ENCODE results near the gene CCL1.

CCL1 gene

DNA sequence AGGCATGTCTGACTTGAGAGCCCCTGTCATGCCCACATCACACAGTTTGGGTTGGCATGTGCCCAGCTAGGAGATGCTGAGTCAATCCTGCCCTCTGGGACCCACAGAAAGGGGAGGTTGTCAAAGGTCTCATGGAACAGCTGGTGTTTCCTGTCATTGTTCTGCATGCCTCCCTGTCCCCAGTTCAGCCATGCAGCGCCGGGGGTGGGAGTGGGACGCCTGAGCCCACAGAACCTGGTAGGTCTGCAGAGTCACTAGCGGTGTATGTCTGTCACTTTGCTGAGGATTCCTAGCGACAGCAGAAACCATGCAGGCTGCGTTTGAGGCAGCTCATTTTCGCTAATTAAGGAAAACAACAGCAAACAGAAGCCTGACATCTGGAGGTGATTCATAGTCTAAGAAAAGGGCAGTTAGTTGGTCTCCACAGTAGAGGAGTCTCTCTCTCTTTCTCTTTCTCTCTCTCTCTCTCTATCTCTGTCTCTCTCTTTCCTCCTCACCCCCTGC lies 19.6 kb upstream of the CCL1 start:
- peak; percentile 1 for DNase-seq (ENCODE audit: low read depth)

DNA sequence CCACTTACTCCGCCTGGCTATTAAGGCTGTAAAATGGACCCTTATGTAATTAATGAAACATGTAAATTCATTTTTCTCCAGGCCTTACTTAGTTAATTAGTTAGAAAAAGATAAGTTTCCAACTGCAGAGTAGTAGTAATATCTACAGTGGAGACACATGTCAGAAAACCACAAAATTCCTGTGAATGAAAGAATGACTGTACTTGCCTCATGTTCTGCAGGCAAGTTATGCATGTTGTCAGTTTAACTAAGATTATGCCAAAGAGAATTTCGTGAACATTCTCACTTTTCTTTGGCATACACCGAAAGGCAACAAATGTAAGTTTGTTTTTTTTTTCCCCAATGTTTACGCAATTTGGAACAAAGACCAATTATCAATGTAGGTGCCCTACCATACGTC lies 16.8 kb upstream of the CCL1 start:
- DNase-seq (ENCODE audit: low read depth), result no peak

DNA sequence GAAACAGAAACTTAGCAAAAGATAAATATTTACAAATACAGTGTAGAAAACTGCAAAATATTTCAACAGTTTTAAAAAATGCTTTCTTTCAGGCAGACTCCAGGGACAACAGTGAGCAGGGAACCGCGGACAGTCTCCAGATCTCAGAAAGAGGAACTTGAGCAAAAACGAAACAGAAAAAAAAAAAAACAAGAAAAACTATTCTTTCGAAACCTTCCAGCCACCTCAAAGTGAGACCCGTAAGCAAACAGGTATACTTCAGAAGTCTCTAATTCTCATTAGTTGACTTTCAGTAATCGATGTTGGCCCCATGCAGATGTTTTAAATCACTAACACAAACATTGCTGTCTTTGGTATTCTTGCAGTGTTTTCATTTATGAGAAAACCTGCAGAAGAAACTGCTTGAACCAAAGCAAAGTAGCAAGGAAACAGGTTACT lies 15.7 kb upstream of the CCL1 start:
- DNase-seq (ENCODE audit: low read depth), result no peak

DNA sequence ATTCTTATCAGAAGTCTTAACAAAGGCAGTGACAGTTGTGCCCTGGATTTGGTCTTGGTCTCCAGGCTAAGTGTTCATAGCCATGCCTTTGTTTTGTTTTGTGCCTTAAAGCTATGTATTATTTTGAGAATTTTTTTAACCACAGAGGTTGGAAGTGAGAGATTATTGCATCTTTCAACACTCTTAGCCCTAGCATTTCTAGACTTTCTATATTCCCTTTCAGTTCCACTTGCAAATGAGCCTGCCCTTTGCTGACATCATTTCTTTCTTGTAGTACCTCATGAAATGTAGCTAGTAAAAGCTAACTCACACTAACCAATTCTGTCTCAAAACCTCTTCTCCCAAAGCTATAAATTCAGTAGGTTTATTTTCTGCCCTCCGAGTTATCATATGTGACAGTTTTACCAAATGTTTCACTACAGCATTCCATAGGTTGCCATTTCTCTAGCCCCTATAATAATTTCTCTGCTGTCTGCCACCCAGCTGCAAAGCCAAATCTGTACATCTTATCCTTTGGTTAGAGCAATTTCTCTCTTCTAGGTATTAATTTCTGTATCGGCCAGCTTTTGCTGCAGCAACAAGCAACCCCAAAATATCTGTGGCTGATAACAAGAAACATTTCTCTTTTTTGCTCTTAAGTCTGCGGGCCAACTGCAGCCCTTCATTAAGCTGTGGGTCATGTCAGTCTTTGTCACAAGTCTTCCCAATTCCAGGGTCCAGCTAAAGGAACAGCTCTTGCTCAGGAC lies 14.2 kb upstream of the CCL1 start:
- no peak for DNase-seq (ENCODE audit: low read depth)

DNA sequence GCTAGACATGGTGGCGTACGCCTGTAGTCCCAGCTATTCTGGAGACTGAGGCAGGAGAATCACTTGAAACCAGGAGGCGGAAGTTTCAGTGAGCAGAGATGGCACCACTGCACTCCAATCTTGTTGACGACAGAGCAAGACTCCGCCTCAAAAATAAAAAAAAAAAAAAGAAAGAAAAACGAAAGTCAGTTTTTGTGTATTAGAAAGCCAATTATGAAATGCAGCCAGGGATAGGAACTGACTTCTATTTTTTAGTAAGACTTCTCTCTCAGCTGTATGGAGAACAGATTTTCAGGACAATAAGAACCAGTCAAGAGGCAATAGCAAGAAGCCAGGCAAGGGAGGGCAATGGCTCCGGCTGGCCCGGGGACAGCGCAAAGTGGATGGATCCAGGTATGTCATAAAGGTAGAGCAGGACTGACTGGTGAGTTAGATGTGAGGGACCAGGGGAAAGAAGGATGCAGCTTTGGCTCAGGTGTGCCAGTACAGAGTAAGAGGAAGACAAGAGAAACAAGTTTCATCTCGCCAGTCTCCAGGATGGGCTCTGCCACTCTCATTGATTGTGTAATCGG lies 12.5 kb upstream of the CCL1 start:
- DNase-seq (ENCODE audit: low read depth), result no peak

DNA sequence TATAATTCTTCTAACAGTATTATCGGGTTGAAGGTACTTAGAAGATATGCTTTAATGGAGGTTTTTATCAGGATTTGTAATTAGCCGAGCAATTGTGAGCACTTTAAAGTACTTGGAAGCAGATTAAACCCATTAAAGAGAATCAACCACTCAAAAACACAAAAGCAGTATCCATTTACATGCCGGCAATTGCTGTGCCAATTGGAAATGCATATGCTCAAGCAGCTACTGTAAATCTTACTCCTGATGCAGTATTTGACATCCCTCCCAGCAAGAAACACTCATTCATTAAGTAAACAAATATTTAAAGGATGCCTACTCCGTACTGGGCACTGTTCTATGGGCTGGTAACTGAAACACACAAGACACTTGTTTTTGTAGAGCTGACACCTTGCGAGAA lies 11.4 kb upstream of the CCL1 start:
- no peak for DNase-seq (ENCODE audit: low read depth)

DNA sequence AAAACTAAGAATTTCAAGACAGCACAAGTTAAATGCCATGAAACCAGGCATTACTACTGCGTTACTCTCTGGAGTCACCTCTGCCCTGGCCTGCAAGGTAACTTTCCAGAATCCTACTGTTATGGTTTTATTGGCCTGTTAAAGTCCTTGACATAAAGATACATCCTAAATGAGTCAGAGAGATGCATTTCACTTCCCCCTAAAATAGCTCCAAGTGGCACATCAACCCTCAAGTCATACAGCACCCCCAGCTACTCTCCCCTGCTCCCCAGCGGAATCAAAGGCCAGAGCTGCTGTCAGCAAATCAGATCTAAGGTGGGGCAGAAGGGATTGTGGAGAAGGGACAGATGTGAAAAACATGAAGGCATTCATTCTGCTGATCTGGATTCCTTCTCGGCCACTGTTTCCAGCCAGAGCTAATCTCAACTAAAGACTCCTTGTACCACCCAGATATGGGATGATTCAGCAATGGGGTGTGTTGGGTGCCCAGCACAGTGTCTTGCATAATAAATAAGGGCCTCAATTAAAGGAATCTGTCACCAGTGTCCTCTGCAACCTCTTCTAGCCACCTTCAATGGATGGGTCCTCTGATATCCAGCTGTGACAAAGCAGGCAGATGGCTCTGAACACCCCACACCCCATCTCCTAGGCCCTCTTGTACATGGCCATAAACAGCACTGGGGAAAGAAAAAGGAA lies 8.5 kb upstream of the CCL1 start:
- no peak for DNase-seq (ENCODE audit: low read depth)

DNA sequence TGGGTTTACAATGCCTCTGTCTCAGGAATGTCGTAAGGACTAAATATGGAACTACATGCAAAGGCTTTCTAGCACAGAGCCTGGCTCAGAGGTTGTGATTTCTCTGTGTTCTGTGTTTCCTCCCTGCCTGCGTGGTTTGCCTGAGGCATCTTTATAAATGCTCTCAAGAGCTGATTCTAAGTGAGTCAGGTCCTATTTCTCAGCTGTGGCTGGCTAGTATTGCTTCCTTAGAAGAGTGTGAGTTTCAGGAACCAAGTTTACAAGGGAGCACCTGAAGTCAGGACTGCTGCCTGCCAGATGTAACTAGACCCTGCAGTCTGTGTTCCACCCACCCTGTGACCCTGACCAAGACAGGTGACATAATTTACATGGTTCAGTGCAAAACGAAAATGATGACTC lies 8.0 kb upstream of the CCL1 start:
- DNase-seq (ENCODE audit: low read depth), result no peak

DNA sequence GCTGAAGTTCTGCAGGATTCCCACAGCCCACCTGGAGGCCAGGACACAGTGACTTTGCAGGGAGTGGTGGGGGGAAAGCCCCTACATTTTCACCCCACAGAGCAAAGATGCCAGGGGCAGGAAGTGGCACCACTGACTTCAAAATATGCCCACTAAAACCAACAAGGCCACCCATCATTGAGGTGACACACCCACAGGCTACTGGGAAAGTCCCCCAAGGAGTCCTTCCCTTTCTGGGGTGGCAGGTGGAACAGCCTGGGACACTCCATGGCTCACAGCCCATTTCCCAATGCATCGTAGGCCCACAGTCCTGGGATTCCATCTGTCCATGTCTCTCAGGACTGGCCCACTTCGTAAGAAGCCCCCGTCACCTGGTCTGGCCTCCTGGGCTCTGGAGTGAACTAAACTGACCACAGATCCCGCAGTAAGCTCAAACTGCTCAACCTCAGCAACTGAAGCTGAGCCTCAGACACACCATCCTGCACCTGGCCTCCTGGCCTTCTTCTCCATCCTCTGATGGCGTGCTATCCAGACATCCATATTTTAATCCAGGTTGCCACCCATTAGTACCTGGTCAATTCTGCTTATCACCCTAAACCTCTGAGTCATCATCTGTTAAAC lies 7.5 kb upstream of the CCL1 start:
- no peak for DNase-seq (ENCODE audit: low read depth)

DNA sequence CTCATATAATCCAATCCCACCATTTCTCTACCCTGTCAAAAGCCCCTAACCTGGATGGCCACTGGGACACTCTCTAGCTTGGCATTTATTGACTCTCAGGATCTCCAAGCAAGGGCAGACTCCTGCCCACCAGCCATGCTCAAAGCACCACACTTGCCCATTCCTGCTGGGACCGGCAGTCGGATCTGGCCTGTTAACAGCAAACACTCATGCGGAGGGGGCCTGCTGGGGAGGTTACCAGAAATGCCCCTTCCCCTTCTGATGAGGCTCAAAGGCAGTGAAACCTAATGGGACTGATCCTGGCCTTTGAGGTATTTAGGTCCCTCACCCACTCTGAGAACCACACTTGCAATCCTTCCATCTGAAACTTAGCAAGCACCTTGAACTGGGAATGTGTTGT lies 6.5 kb upstream of the CCL1 start:
- no peak for DNase-seq (ENCODE audit: low read depth)

DNA sequence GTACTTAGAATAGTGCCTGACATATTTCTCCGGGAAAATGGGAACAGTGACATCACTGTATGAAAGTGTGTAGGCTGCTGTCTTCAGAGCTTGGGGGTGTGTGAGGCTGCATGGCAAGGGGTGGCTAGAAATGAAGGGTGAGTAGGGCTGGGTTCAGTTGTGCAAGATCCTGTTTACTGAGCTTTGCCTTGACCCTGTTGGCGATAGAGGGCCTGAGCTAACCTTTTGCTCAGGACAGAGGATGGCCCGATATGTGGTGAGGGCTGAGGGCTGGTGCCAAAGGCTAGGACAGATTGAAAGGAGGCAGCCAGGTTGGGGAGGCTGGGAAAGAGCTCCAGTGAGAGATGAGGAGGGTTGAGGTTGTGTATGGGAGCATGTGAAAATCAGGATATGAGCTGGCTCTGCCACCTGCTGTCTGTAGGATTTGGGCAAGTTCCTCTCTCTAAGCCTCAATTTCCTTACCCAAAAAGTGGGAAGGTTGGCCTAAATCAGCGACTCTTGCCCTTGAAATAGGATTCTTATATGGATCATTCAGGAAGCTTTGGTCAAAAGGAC lies 6.0 kb upstream of the CCL1 start:
- no peak for DNase-seq (ENCODE audit: low read depth)

DNA sequence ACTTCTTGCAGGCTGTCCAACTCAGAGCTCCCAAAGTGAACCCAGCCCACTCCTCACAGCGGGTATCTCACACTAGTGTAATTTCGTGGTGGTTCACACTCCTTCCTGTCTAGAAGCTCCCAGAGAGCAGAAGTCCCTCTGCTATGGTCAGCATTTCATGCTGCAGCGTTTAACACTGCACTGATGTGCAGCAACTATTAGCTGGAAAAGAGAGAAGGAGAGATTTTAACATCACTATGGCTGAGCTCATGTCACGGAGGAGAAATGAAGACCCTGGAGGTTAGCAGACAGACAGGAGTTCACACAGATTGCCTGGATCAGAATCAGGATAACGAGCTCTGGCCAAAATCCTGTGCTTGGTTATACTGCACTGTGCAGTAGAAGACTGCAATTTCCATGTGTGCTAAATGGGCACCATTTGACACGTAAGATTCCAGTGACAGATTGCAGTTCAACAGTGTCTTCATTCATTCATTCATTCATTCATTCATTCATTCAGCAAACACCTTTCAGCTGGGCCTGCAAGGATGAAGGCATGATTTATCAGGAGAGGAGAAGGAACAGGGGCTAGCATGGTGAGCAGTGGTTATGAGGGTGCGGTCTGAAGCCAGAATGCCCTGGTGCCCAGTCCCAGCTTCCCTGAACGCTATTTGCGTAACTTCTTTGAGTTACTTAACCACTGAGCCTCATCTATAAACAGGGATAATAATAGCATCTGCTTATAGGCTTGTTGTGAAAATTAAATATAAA lies 5.3 kb upstream of the CCL1 start:
- DNase-seq (ENCODE audit: low read depth), result no peak

DNA sequence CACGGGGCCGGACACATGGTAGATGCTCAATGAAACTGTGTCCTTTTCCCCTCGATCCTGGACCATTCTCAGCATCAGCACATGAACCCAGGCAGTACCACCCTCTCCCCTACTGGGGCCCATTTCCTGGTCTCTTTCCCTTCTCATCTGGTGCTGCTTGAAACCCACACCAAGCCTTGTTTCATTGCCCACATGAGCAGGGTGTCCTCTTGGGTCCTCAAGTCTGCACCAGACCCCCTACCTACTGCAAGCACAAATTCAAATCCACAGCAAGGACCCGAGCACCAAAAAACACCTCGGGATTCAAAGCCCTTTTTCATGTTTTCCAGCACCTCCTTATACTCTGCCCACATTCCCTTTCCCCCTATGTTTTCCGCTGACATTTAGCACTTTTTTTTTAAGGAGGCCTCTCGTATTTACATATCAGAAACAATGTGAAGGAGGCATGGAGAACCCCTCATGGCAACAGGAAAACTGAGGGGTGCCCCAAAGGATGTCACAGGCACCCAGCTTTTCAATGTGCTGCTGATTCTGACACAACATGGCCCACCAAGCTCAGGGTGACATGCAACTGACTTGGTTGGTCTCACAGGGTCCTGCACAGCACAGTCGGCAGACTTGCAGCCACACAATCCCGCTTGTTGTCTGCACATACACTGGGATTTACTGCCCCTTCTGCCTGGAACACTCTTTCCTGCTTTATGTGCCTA lies 4.6 kb upstream of the CCL1 start:
- no peak for DNase-seq (ENCODE audit: low read depth)

DNA sequence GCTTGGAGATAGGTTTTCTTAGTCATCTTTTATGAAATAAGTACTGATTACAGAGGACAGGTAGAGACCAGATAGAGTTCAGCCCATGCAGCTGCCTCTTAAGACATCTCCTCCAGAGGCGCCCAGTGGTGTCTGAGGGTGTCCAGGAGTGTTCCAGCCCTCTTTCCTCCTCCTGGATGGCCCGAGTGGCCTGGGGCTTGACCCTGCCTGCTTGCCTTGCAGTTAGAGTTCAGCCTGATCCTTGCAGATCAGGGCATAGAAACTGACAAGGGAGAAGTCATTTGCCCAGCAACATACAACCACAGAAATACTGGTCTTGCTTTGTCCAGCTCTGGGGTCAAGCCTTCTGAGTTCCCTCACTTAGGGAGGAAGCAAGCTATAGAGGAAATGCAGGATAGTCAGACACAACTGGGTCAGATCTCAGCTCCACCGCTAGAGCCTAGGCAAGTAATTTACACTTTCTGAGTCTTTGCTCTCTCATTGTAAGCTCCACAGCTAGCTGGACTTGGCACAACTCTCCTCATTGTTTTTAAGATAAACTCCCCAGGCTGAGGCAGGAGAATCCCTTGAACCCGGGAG lies 3.6 kb upstream of the CCL1 start:
- no peak for DNase-seq (ENCODE audit: low read depth)

DNA sequence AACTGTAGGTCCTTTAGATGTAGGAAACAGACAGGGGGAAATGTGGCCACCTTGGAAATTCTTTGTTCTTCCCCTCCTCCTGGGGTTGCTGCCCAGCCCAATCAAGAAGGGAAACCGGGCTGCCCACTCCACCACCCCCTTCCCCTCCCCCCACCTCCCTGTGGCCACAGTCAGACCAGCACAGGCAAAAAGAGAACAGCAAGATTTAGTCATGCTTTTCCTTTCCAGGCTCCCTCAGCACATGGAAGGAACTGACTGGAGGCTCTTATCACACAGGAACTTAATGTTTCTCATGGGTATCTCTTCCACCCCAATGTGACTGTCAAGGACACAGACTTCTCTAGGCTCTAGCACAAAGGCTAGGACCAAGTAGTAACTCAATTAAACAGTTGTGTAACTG lies 3.0 kb upstream of the CCL1 start:
- no peak for DNase-seq (ENCODE audit: low read depth)

DNA sequence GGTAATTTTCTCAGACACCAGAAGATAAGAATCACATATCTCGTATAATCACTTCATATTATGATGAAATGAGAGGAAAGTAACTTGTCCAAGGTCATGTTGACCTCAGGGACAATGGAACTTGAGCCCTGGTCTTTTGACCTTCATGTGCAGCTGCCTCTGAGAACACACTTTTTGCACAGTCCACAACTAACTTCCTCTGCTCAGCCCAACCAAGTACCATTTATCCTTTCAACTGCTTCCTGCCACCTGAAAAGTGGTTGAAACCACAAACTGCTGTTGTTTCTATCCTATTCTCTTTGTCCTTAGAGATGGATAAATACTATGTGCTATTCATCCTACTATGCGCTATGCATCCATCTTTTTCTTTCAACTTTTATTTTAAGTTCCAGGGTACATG lies 2.3 kb upstream of the CCL1 start:
- no peak for DNase-seq (ENCODE audit: low read depth)

DNA sequence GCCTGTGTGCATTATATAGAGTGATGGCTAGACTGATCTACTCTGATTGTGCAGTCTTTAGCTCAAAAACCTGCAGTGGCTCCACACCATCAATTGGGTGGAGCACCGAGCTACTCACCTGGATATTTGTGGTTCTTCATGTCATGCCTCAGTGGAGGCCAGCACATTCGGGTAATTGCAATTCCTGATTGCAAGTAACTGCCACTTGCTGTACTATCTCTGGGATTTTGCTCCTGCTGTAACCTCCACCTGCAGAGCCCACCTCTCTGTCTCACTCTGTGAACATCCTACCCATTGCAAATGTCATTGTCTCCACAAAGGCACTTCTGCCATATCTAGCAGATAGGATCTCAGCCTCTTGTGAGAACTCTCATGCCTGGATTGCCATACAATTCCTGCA lies 1.7 kb upstream of the CCL1 start:
- DNase-seq (ENCODE audit: low read depth), result no peak

DNA sequence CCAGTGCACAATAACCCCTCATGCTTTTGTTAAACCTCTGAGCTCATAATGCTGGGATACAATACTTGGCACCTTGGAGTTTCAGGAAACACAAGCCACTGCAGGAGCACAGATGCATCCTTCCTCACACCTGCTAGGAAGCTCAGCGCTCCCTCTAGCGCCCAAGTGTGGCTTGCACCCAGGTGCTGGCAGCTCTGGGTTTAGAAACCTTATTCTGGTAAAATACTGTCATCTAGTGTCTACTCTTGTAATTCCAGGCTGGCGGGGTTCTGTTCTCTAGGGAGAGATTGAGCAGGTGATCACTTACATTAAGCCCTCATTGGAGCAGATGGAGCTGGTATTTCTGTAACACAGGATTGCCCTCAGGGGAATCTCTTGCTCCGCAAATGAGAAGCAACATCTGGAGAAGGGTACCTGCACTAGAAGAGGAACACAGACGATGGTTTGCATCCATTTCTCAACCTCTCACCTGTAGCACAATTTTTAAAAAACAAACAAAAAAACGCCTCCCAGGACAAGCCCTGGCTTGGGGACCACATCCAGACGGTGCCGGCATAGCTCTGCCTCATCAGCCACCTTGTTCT lies 1.5 kb downstream of the CCL1 start:
- DNase-seq (ENCODE audit: low read depth), result peak; percentile 25

DNA sequence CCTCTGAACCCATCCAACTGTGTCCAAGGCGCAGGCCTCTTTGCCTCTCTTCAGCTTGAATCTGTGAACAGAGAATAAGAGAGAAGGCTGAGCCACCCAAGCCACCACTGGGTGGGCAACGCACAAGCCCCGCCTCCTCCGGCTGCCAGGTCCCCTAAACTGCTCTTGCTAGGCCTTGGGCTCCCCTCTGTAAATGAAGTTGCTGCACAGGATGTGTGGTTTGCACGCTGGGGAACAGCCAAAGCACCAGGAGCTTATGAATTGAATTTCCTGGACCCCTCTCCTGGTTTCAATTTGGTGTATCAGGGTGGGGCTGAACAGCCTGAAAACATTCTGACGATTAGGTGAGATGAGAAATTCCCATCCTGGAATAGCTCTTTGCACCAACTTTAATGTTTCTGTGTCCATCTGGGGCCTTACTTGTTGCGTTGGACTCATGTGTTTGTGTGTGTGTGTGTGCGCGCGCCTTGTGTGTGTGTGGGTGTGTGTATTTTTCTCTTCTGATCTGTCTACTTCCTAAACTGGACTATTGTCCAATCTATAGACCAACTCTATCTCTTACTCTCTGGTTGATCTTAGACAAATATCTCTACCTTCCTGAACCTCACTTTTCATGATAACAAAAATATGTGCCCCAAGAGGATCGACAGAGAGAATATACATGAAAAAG lies 2.3 kb downstream of the CCL1 start:
- DNase-seq (ENCODE audit: low read depth), result no peak

DNA sequence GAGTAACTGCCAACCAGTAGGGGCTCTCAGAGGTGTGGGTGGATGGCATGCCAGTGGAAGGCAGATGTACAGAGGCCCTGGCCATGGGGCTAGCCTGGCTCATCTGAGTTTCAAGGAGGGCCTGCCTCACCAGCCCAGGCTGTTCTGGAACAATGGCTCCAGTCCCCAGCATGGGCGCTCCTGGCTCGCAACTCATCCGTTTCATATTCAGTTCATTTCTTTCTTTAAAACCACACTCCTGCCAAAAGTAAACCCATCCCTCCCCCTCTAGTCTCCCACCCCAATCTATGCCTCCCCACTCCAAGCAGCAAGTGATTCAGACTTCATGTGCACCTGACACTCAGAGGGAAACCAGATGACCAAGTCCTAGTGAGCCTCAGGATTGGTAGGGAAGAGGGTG lies 4.4 kb downstream of the CCL1 start:
- DNase-seq (ENCODE audit: low read depth), result no peak

All from stimulated activated CD8-positive, alpha-beta memory T cell treated with anti-CD3 and anti-CD28 coated beads, Interleukin-15, amount 100 ng/mL, for 1 hour (primary cell).